C4-2B (cell line): Measurements from ENCODE around the gene KIF22.

Experiments
- H3K27ac ChIP-seq: fragments of 450-650 bp; 2 replicates; pipeline ENCODE4 v1.5.1; 2017
- ZFX ChIP-seq: fragments of 450-650 bp; IDR thresholded peaks from 2 replicates; pipeline ENCODE4 v1.6.1; 2017
- TF ChIP-seq, protein P1 (sequence below): fragments of 450-650 bp; conservative IDR thresholded peaks from 2 replicates; pipeline ENCODE4 v1.5.1; 2017; ENCODE audit warnings: mild to moderate bottlenecking

KIF22 gene

DNA sequence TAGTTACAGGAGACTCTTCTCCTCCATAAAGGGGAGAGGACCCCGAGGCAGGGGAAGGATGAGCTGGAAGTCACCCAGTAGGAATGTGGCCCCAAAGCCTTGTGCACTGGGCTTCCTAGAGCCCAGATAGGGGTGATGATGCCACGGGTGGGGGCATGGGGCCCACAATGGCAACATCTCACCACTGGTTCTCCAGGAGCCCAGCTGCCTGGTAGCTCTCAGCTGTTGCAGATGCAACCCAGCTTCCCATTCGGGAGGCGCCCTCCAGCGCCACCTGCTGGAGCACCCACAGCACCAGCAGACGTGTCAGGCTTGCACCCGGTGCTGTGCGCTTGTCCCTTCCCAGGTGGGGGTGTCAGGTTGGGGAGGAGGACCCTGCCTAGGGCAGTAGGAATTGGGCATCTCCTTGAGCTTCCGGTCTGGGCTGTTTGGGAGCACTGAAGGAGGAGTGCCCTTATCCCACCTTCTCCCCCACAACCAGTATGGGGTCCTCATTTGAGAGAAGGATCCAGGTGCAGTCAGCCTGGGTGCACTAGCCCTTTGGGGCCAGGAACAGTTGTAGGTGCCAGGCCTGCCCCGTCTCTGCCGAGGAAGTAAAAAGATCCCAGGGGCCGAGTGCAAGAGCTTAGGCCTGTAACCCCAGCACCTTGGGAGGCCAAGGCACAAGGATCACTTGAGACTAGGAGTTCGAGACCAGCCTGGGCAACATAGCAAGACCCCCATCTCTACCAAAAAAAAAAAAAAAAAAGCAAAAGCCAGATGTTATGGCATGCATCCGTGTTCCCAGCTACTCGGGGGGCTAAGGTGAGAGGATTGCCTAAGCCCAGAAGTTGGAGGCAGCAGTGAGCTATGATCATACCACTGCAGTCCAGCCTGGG is 58.1 kb downstream of the KIF22 start:
- TF ChIP-seq, protein P1, sequence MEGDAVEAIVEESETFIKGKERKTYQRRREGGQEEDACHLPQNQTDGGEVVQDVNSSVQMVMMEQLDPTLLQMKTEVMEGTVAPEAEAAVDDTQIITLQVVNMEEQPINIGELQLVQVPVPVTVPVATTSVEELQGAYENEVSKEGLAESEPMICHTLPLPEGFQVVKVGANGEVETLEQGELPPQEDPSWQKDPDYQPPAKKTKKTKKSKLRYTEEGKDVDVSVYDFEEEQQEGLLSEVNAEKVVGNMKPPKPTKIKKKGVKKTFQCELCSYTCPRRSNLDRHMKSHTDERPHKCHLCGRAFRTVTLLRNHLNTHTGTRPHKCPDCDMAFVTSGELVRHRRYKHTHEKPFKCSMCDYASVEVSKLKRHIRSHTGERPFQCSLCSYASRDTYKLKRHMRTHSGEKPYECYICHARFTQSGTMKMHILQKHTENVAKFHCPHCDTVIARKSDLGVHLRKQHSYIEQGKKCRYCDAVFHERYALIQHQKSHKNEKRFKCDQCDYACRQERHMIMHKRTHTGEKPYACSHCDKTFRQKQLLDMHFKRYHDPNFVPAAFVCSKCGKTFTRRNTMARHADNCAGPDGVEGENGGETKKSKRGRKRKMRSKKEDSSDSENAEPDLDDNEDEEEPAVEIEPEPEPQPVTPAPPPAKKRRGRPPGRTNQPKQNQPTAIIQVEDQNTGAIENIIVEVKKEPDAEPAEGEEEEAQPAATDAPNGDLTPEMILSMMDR = peak; percentile 82
- TF ChIP-seq ZFX = no peak

DNA sequence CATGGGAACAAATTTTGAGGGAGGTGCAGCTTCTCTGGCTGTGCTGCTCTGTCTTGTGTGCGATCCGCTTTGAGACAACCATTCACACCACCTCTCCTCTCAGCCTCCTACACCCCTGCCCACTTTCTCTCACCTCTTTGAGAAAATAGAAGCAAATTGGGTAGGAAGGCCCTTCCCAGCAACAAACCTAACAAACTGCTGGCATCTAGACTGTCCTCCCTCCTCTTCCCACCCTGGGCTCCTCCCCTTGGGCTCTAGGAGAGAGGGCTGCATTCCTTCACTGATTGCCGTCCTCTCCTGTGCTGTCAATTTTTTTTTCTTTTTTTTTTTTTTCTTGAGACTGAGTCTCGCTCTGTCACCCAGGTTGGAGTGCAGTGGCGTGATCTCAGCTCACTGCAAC is 59.0 kb downstream of the KIF22 start:
- TF ChIP-seq, protein P1 = no peak
- no peak for TF ChIP-seq ZFX
- no peak overlapping the region for H3K27ac ChIP-seq

More for the DNA sequence above, 58.1 kb downstream of the KIF22 start:
- no peak overlapping the region for H3K27ac ChIP-seq

DNA sequence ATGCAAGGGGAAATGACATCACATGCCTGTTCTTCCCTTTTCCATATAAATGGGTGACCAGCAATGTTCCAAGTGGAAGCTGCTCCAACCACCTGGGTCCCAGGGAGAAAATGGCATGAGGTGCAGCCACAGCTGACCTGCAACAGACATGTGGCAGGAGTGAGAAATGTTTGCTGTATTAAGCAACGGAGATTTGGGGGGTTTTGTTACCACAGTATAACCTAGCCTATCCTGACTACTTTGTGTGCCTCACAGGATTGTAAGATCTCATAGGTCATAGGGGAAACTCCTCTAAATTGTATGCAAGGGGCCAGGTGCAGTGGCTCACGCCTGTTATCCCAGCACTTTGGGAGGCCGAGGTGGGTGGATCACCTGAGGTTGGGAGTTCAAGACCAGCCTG is 60.4 kb downstream of the KIF22 start:
- H3K27ac ChIP-seq = no peak overlapping the region
- TF ChIP-seq, protein P1 = no peak
- TF ChIP-seq ZFX = no peak

DNA sequence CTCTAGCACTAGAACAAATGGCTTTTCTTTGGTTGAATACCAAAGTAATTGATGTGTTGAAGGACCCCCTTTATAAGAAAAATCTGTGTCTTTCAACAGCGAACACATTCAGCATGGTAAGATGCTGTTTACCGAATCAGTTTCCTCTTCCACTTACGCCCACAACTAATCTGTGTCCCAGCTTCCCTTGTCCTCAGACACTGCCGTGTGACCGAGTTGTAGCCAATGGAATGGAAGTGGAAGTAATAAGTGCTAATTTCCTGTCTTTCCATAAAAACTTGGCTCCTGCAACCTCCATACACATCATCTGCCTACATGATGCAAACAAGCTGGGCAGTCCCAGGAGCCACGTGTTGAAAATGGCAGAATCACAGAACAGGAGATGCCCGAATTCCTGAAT is 62.1 kb downstream of the KIF22 start:
- H3K27ac ChIP-seq = no peak overlapping the region
- TF ChIP-seq, protein P1 = no peak
- no peak for TF ChIP-seq ZFX

DNA sequence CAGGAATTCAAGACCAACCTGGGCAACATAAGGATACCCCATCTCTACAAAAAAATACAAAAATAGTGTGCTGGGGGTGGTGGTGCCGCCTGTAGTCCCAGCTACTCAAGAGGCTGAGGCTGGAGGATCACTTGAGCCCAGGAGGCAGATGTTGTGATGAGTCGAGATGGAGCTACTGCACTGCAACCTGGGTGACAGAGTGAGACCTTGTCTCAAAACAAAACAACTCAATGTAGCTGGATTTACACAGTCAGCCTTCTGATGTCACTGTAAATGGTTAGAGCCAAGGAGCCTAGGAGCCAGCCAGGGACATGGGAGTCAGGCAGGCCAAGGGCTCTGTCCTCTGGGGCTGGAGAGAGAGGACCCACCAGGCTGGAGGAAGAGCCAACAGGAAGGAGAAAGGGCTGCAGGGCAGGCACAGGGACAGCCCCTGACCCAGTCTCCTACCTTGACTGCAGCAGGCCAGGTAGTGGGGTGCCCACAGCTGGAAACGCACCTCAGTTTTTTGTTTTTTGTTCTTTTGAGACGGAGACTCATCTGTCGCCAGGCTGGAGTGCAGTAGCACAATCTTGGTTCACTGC is 64.1 kb downstream of the KIF22 start:
- no peak for TF ChIP-seq ZFX
- TF ChIP-seq, protein P1 = no peak

More for the DNA sequence above, 64.1 kb downstream of the KIF22 start:
- H3K27ac ChIP-seq = no peak overlapping the region
